ENCODE data around the gene ACKR2. TPM values are rescaled to one million over a fixed set of nuclear protein-coding genes. Genes with fewer than 3 reads are reported as not detected.
A peak's percentile ranks its signal among the peaks of the same experiment; 100 is the strongest.

Gene ACKR2
- total and polyA plus RNA-seq, 8 donors: 0.15 to 2.4 (median 0.50) TPM; not detected in 3

GRCh38 chr3:42847731-42848130 is 38.5 kb downstream of the ACKR2 start:
- Histone ChIP-seq H3K9me3 (no peaks in the 10 kb centered on the region), H3K27ac (peak overlapping the region in 3 of 5 donors; percentile 52 to 73 (median 65)), H3K36me3 (no peaks in the 10 kb centered on the region), H3K27me3 (no peaks in the 10 kb centered on the region), H3K4me1 (peaks cover 8 to 58% (median 29%) of the 10 kb centered on the region in 4 donors), H3K4me3 (no peak overlapping the region)
- WGBS, 5 donors: 59 to 71% (median 62%) methylated on average over 4 of the region's 4 CpGs
- no peak for TF ChIP-seq POLR2AphosphoS5 (IDR thresholded peaks at IDR 0.05)
- DNase-seq: peak in 1 of 2 donors; percentile 52
- intact Hi-C loops (cut with DNase I; ENCODE audit: low total_unique reads): no loop called here

- Histone ChIP-seq H3K36me3 (no peaks in the 10 kb centered on the region), H3K27ac (no peak overlapping the region), H3K4me3 (no peak overlapping the region), H3K4me1 (peaks cover 0 to 48% (median 19%) of the 10 kb centered on the region in 4 donors), H3K27me3 (no peaks in the 10 kb centered on the region), H3K9me3 (no peaks in the 10 kb centered on the region)
- DNase-seq: no peak
- TF ChIP-seq POLR2AphosphoS5 (IDR thresholded peaks at IDR 0.05) (no peak), POLR2A (IDR thresholded peaks at IDR 0.05) (no peak), CTCF (IDR thresholded peaks at IDR 0.05) (no peak), EP300 (IDR thresholded peaks at IDR 0.05) (no peak)
- 91 to 97% (median 94%) methylated on average over 7 of the region's 7 CpGs for WGBS, 5 donors
- intact Hi-C loops (cut with DNase I; ENCODE audit: low total_unique reads): no loop called here
Observed at GRCh38 chr3:42849017-42849416, 39.8 kb downstream of the ACKR2 start.

GRCh38 chr3:42850263-42850662 is 41.0 kb downstream of the ACKR2 start:
- WGBS, 5 donors: 86 to 97% (median 90%) methylated on average over 3 of the region's 3 CpGs
- no peak for DNase-seq

GRCh38 chr3:42851228-42851834 is 42.1 kb downstream of the ACKR2 start:
- intact Hi-C loops (cut with DNase I; ENCODE audit: low total_unique reads): no loop called here
- Histone ChIP-seq H3K27ac (no peak overlapping the region), H3K4me1 (peaks cover 0 to 27% (median 5%) of the 10 kb centered on the region in 4 donors), H3K27me3 (no peaks in the 10 kb centered on the region), H3K36me3 (no peaks in the 10 kb centered on the region), H3K9me3 (no peaks in the 10 kb centered on the region), H3K4me3 (no peak overlapping the region)
- DNase-seq: no peak
- TF ChIP-seq CTCF (IDR thresholded peaks at IDR 0.05) (no peak), POLR2A (IDR thresholded peaks at IDR 0.05) (no peak), POLR2AphosphoS5 (IDR thresholded peaks at IDR 0.05) (no peak), EP300 (IDR thresholded peaks at IDR 0.05) (no peak)
- WGBS, 5 donors: 89 to 93% (median 91%) methylated on average over 6 of the region's 6 CpGs

More at GRCh38 chr3:42850263-42850662, 41.0 kb downstream of the ACKR2 start:
- Histone ChIP-seq H3K4me3 (no peak overlapping the region), H3K27me3 (no peaks in the 10 kb centered on the region), H3K4me1 (peaks cover 0 to 38% (median 13%) of the 10 kb centered on the region in 4 donors), H3K36me3 (no peaks in the 10 kb centered on the region), H3K27ac (no peak overlapping the region), H3K9me3 (no peaks in the 10 kb centered on the region)
- intact Hi-C loops (cut with DNase I; ENCODE audit: low total_unique reads): no loop called here
- no peak for TF ChIP-seq EP300 (IDR thresholded peaks at IDR 0.05)
- no peak for TF ChIP-seq POLR2A (IDR thresholded peaks at IDR 0.05)
- TF ChIP-seq POLR2AphosphoS5 (IDR thresholded peaks at IDR 0.05): no peak
- no peak for TF ChIP-seq CTCF (IDR thresholded peaks at IDR 0.05)

- TF ChIP-seq POLR2A (IDR thresholded peaks at IDR 0.05) (no peak), POLR2AphosphoS5 (IDR thresholded peaks at IDR 0.05) (no peak), EP300 (IDR thresholded peaks at IDR 0.05) (no peak)
- Histone ChIP-seq H3K9me3 (no peaks in the 10 kb centered on the region), H3K27me3 (no peaks in the 10 kb centered on the region), H3K4me1 (peaks cover 0 to 16% (median 0%) of the 10 kb centered on the region in 4 donors), H3K27ac (no peak overlapping the region), H3K4me3 (no peak overlapping the region), H3K36me3 (no peaks in the 10 kb centered on the region)
- DNase-seq: peak in 1 of 2 donors; percentile 47
- 24 to 46% (median 36%) methylated on average over 2 of the region's 2 CpGs for WGBS, 5 donors
- intact Hi-C loops (cut with DNase I; ENCODE audit: low total_unique reads): no loop called here
Observed at GRCh38 chr3:42852441-42852840, 43.2 kb downstream of the ACKR2 start.

All from stomach (tissue), 9 donors.